ENCODE measurements around the gene MAJIN.

Gene MAJIN

GRCh38 chr11:64909653-64910343 is 62.1 kb downstream of the MAJIN start:
- Histone ChIP-seq H3K27me3 (replicated peaks; ENCODE audit: control insufficient read depth, insufficient read depth, low read length) (no peaks in the 10 kb centered on the region), H3K36me3 (ENCODE audit: control insufficient read depth, insufficient read depth, low read length) (peaks cover 45% of the 10 kb centered on the region), H3K4me3 (replicated peaks; ENCODE audit: low read depth, low read length) (no peak overlapping the region)
- DNase-seq (ENCODE audit: extremely low read depth, insufficient read length) = no peak
- TF ChIP-seq CTCF (IDR thresholded peaks at IDR 0.05; ENCODE audit: insufficient read depth, low read length, poor library complexity, severe bottlenecking) = no peak

- Histone ChIP-seq H3K4me3 (replicated peaks; ENCODE audit: low read depth, low read length) (no peak overlapping the region), H3K36me3 (ENCODE audit: control insufficient read depth, insufficient read depth, low read length) (peaks cover 43% of the 10 kb centered on the region), H3K27me3 (replicated peaks; ENCODE audit: control insufficient read depth, insufficient read depth, low read length) (no peaks in the 10 kb centered on the region)
- no peak for TF ChIP-seq CTCF (IDR thresholded peaks at IDR 0.05; ENCODE audit: insufficient read depth, low read length, poor library complexity, severe bottlenecking)
- no peak for DNase-seq (ENCODE audit: extremely low read depth, insufficient read length)
Measured at GRCh38 chr11:64908766-64909165, 63.1 kb downstream of the MAJIN start.

- H3K36me3 ChIP-seq (ENCODE audit: control insufficient read depth, insufficient read depth, low read length) = peaks cover 33% of the 10 kb centered on the region
- no peaks in the 10 kb centered on the region for H3K27me3 ChIP-seq (replicated peaks; ENCODE audit: control insufficient read depth, insufficient read depth, low read length)
- no peak for TF ChIP-seq CTCF (IDR thresholded peaks at IDR 0.05; ENCODE audit: insufficient read depth, low read length, poor library complexity, severe bottlenecking)
- DNase-seq (ENCODE audit: extremely low read depth, insufficient read length) = no peak
- no peak overlapping the region for H3K4me3 ChIP-seq (replicated peaks; ENCODE audit: low read depth, low read length)
Measured at GRCh38 chr11:64906314-64906635, 65.6 kb downstream of the MAJIN start.

- no peaks in the 10 kb centered on the region for H3K27me3 ChIP-seq (replicated peaks; ENCODE audit: control insufficient read depth, insufficient read depth, low read length)
- no peak overlapping the region for H3K4me3 ChIP-seq (replicated peaks; ENCODE audit: low read depth, low read length)
- TF ChIP-seq CTCF (IDR thresholded peaks at IDR 0.05; ENCODE audit: insufficient read depth, low read length, poor library complexity, severe bottlenecking) = no peak
- peaks cover 31% of the 10 kb centered on the region for H3K36me3 ChIP-seq (ENCODE audit: control insufficient read depth, insufficient read depth, low read length)
- no peak for DNase-seq (ENCODE audit: extremely low read depth, insufficient read length)
Measured at GRCh38 chr11:64905516-64906313, 66.2 kb downstream of the MAJIN start.

GRCh38 chr11:64903291-64903833 is 68.5 kb downstream of the MAJIN start:
- no peak for DNase-seq (ENCODE audit: extremely low read depth, insufficient read length)
- Histone ChIP-seq H3K36me3 (ENCODE audit: control insufficient read depth, insufficient read depth, low read length) (peaks cover 22% of the 10 kb centered on the region), H3K27me3 (replicated peaks; ENCODE audit: control insufficient read depth, insufficient read depth, low read length) (no peaks in the 10 kb centered on the region), H3K4me3 (replicated peaks; ENCODE audit: low read depth, low read length) (no peak overlapping the region)
- no peak for TF ChIP-seq CTCF (IDR thresholded peaks at IDR 0.05; ENCODE audit: insufficient read depth, low read length, poor library complexity, severe bottlenecking)

Measured in GM06990 (cell line).